NCI-H748 treated with DMSO at 0.1 percent for 48 hours (cell line): ENCODE data around the gene DPP9.
A peak's percentile ranks its signal among the peaks of the same experiment; 100 is the strongest.
"Not testable (repeated sequence)": the region's sequence is repeated elsewhere in the genome, so short reads cannot be mapped to it uniquely, and the experiment has no call there.

ENCODE experiments used
- DNase-seq: peaks from one replicate; lab custom pipeline; 2025; lab: John Stamatoyannopoulos, UW

Gene DPP9

GRCh38 chr19:4687396-4687795 is 36.2 kb downstream of the DPP9 start:
- DNase-seq: no peak

DNA sequence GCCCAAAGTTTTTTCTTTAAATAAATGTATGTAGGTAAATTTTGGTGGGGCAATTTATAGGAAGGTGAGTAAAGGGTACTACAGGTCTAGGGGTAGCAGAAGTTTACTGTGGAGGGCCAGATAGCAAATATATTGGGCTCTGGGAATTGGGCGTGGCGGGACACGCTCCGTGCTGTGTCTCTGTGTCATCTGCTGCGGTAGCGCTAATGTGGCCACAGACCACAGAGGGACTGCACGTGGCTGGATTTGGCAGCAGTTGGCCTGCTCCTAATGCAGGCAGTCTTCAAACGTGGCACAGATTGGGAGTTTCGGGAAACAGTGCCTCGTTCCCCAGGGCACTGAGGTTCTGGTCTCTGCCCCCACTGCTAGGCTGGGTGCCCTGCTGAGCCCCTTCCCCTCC is 36.9 kb downstream of the DPP9 start:
- no peak for DNase-seq

- DNase-seq: no peak
These were observed 39.1 kb downstream of the DPP9 start for GRCh38 chr19:4684312-4685095.

- DNase-seq: no peak
These were observed 41.0 kb downstream of the DPP9 start for GRCh38 chr19:4682417-4683200.

GRCh38 chr19:4680021-4680420 is 43.6 kb downstream of the DPP9 start:
- DNase-seq: not testable (repeated sequence)

DNA sequence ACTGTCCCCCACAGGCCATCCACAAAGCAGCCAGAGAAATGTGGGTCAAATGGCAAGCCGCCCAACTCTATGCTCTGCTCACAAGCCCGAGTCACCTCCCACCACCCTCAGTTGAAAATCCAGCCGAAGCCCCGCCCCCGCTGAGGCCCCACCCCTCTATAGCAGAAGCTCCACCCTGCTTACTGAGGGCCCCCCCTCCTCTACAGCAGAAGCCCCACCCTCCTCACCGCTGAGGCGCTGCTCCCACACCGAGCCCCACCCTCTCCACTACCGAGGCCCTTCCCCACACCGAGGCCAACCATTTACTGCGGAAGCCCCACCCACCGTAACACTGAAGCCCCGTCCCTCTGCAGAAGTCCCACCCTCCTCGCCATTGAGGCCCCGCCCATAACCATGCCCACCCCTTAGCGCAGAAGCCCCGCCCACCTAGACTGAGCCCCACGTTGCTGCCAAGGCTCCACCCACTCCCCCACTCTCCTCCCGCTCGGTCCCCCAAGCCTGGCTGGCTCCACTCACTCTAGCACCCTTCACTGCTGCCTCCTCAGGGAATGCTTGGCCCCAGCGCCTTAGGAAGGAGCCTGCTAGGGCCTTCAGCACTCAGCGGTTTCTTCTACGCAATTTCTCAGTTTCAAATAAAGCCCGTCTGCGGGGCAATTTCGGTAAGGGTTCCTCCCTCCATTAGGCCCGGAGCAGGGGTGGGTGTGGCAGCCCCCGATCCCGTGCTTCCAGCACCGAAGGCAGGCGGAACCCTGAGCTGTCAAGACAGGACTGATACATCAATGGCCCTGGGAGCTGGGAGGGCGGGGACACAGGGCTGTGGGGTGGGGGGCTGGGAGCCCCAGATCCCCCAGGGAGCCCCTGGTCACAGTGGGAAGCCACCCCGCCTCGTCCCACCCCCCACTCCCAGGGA is 44.5 kb downstream of the DPP9 start:
- DNase-seq: no peak

- no peak for DNase-seq
These were observed 46.5 kb downstream of the DPP9 start for GRCh38 chr19:4676955-4677731.

DNA sequence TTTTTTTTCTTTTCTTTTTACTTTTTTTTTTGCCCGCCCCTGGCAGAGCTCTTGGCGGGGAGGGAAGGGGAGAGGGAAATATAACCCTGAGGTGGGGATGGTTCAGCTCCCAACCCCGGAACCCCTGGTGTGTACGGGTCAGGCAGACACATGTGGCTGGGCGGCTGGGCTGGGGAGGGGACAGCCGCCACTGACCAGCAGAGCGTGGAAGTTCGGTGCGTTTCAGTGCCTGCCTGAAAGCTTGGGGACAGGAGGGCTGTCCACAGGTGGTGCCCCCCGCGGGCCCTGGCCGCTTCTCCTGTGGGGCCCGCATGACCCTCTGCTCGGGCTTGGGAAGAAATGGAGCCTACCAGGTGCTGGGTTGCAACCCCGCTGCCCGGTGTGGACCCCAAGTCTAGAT is 48.3 kb downstream of the DPP9 start:
- no peak for DNase-seq

GRCh38 chr19:4673726-4674125 is 49.9 kb downstream of the DPP9 start:
- no peak for DNase-seq

DNA sequence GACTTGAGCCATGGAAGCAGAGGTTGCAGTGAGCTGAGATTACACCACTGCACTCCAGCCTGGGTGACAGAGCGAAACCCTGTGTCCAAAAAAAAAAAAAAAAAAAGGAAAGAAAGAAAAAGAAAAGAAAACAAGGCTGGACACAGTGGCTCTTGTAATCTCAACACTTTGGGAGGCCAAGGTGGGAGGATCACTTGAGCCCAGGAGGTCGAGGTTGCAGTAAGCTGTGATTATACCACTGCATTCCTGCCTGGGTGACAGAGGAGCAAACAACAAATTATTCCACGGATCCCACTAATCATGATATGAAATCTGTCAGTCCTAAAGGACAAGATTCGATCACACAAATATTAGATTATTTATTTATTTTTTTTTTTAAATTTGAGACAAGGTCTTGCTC is 50.4 kb downstream of the DPP9 start:
- DNase-seq: no peak

GRCh38 chr19:4671185-4671851 is 52.3 kb downstream of the DPP9 start:
- DNase-seq: no peak

DNA sequence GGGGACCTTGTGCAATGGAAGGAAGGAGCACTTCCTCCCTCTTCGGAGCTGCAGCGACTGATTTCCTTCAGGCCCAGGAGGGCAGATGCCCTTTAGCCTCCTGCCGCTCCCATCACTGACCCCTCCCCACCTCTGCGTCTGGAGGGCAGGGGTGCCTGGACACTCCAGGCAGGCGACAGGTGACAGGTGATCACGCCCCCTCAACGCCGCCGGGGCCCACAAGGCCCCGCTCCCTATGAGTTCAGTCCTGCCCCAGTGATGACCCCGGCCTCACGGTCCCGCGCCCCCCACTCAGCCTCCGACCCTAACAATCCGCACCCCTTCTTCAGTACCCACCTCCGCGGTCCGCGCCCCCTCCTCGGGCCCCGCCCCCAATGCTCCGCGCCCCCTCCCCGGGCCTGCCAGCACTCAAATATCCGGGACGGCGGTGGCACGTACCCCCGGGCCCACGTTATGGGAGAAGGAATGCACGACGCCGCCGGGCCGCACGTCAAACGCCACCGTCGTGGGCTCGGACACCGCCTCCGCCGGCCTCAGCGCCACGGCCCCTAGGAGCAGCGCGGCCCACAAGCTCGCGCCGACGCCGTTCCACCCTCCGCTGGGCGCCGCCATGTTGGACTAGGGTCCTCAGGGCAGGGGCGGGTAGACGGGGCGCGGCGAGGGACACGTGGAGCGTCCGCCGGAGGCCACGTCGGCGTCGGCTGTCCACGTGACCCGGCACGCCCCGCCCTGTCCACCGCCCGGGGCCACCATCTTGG is 53.7 kb downstream of the DPP9 start, which contains the start of gene MYDGF:
MYDGF (minus strand) TSS at position 620 of the 758 bp plus-strand sequence; CDS start at position 612, 8 bp downstream.
- DNase-seq: peak; percentile 31

DNA sequence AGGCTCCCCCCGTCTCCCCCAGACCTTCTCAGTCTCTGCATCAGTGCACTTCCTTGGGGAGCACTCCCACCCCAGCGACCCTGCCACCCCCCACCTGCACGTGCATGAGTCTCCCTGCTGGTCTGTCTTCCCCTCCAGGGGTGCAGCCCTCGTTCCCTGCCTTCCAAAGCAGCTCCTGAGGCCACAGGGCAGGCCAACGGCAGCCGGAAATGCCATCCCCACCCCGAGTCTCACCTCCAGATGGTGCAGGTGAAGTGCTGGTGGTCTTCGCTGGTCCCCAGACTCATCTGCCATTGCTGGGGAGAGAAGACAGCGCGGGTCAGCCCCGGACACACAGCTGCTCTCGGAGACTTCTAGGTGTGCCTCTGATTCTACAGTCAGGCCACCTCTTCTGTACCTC is 59.0 kb downstream of the DPP9 start:
- no peak for DNase-seq

GRCh38 chr19:4662812-4663211 is 60.8 kb downstream of the DPP9 start:
- DNase-seq: no peak

GRCh38 chr19:4662020-4662695 is 61.5 kb downstream of the DPP9 start:
- DNase-seq: no peak

- no peak for DNase-seq
These were observed 62.6 kb downstream of the DPP9 start for GRCh38 chr19:4660993-4661392.

- DNase-seq: no peak
These were observed 63.4 kb downstream of the DPP9 start for GRCh38 chr19:4660181-4660791.

DNA sequence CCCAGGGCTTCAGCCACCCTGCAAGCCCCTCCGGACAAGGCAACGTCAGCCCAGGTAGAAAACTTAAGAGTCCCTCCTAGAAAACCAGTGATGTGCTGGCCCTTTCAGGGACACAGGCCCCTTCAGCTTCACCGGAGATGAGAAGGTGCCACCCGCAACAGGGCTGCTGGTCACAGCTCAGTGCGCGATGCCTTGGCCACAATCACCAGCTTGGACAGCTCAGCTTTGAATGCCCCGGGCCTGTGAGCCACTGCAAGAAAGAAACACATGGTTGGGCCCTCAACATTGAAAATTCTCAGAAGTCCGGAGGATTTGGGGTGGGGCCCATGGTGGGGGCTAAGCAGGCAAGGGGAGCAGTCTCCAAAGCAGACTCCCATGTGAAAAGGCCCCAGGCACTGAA is 65.8 kb downstream of the DPP9 start:
- DNase-seq: no peak

- DNase-seq: no peak
These were observed 66.4 kb downstream of the DPP9 start for GRCh38 chr19:4657262-4657661.
